HEK293 (cell line): ENCODE results near the gene SERP1.

ENCODE experiments used
- CTCF ChIA-PET: fragments of 350-600 bp; formaldehyde crosslinking; extraction: SDS; loops from one replicate; lab custom pipeline; 2021; ENCODE audit warnings: antibody characterized with exemption; lab: Yijun Ruan, JAX
- POLR2A ChIA-PET: fragments of 300-600 bp; formaldehyde crosslinking; extraction: SDS; loops from one replicate; lab custom pipeline; 2020; ENCODE audit warnings: antibody characterized with exemption, inconsistent platforms; lab: Yijun Ruan, JAX
- H3K27ac ChIP-seq: fragments of 200-500 bp; sonication (Bioruptor generic); 2 replicates; pipeline ENCODE4 v1.5.1; 2014; ENCODE audit warnings: low read depth, low read length, control low read depth, inconsistent platforms; ENCODE audit errors: extremely low read depth
- H3K36me3 ChIP-seq, 2 experiments: fragments of 200-500 bp in 1 of 2; sonication (Bioruptor generic) in 1 of 2; 1 replicate in 1 of 2; 2 replicates in 1 of 2; pipeline ENCODE4 v1.5.1; 2014 to 2017; ENCODE audit warnings: inconsistent platforms in 2 of 2, low read length in 2 of 2; ENCODE audit not compliant: control insufficient read depth in 2 of 2, insufficient read depth in 1 of 2
- H3K4me1 ChIP-seq: fragments of 200-500 bp; sonication (Bioruptor generic); 2 replicates; pipeline ENCODE4 v1.5.1; 2014; ENCODE audit warnings: mild to moderate bottlenecking, low read length, inconsistent platforms; ENCODE audit not compliant: control insufficient read depth, insufficient read depth
- H3K4me3 ChIP-seq: 2 replicates; pipeline ENCODE4 v1.5.1; 2011; ENCODE audit warnings: low read depth, mild to moderate bottlenecking, control low read depth, low read length, moderate library complexity
- H3K9me3 ChIP-seq: fragments of 200-500 bp; sonication (Bioruptor generic); 2 replicates; pipeline ENCODE4 v1.5.1; 2014; ENCODE audit warnings: low read depth, low read length, inconsistent platforms; ENCODE audit not compliant: control insufficient read depth, insufficient read depth
- HIC1 ChIP-seq: fragments of 450-650 bp; formaldehyde crosslinking; IDR thresholded peaks from 2 replicates; pipeline ENCODE4 v1.5.1; 2016; ENCODE audit warnings: missing biosample characterization, missing genetic modification characterization
- HOXD13 ChIP-seq: sonication (generic); formaldehyde crosslinking; IDR thresholded peaks from 2 replicates; pipeline ENCODE4 v1.8.0; 2022; ENCODE audit warnings: missing genetic modification reagents, borderline replicate concordance
- MYNN ChIP-seq: fragments of 450-650 bp; formaldehyde crosslinking; IDR thresholded peaks from 2 replicates; pipeline ENCODE4 v1.5.1; 2016; ENCODE audit warnings: missing biosample characterization, missing genetic modification characterization, borderline replicate concordance
- OSR2 ChIP-seq: fragments of 450-650 bp; formaldehyde crosslinking; IDR thresholded peaks from 2 replicates; pipeline ENCODE4 v1.5.1; 2016; ENCODE audit warnings: missing biosample characterization, missing genetic modification characterization
- RBAK ChIP-seq: fragments of 450-650 bp; formaldehyde crosslinking; IDR thresholded peaks from 2 replicates; pipeline ENCODE4 v1.5.1; 2016; ENCODE audit warnings: missing biosample characterization, missing genetic modification characterization
- SP3 ChIP-seq: fragments of 450-650 bp; formaldehyde crosslinking; IDR thresholded peaks from 2 replicates; pipeline ENCODE4 v1.5.1; 2016; ENCODE audit warnings: missing biosample characterization, missing genetic modification characterization
- YY2 ChIP-seq: fragments of 450-650 bp; formaldehyde crosslinking; IDR thresholded peaks from 2 replicates; pipeline ENCODE4 v1.5.1; 2016; ENCODE audit warnings: missing biosample characterization, missing genetic modification characterization
- ZBTB1 ChIP-seq: fragments of 450-650 bp; formaldehyde crosslinking; IDR thresholded peaks from 2 replicates; pipeline ENCODE4 v1.5.1; 2016; ENCODE audit warnings: missing biosample characterization, missing genetic modification characterization
- ZBTB26 ChIP-seq: fragments of 450-650 bp; formaldehyde crosslinking; optimal IDR thresholded peaks from 2 replicates; pipeline ENCODE3; 2016; ENCODE audit warnings: missing biosample characterization, mild to moderate bottlenecking, missing genetic modification characterization
- ZFP3 ChIP-seq: fragments of 450-650 bp; formaldehyde crosslinking; IDR thresholded peaks from 2 replicates; pipeline ENCODE4 v1.5.1; 2016; ENCODE audit warnings: low read depth, missing biosample characterization, missing genetic modification characterization
- ZFP69B ChIP-seq: fragments of 450-650 bp; formaldehyde crosslinking; IDR thresholded peaks from 2 replicates; pipeline ENCODE4 v1.5.1; 2016; ENCODE audit warnings: missing biosample characterization, missing genetic modification characterization
- ZNF174 ChIP-seq: fragments of 450-650 bp; formaldehyde crosslinking; IDR thresholded peaks from 2 replicates; pipeline ENCODE4 v1.5.0; 2017; ENCODE audit warnings: missing biosample characterization, mild to moderate bottlenecking, missing genetic modification characterization
- ZNF24 ChIP-seq: fragments of 450-650 bp; formaldehyde crosslinking; IDR thresholded peaks from 2 replicates; pipeline ENCODE4 v1.5.1; 2016; ENCODE audit warnings: missing biosample characterization, missing genetic modification characterization
- ZNF266 ChIP-seq: fragments of 450-650 bp; formaldehyde crosslinking; IDR thresholded peaks from 2 replicates; pipeline ENCODE4 v1.5.1; 2016; ENCODE audit warnings: missing biosample characterization, missing genetic modification characterization, low read depth
- ZNF362 ChIP-seq: fragments of 450-650 bp; formaldehyde crosslinking; IDR thresholded peaks from 2 replicates; pipeline ENCODE4 v1.5.1; 2016; ENCODE audit warnings: missing biosample characterization, missing genetic modification characterization
- ZNF394 ChIP-seq: fragments of 450-650 bp; formaldehyde crosslinking; IDR thresholded peaks from 2 replicates; pipeline ENCODE4 v1.5.1; 2016; ENCODE audit warnings: missing biosample characterization, missing genetic modification characterization, mild to moderate bottlenecking, moderate library complexity, borderline replicate concordance
- ZNF423 ChIP-seq: fragments of 450-650 bp; formaldehyde crosslinking; IDR thresholded peaks from 2 replicates; pipeline ENCODE4 v1.5.1; 2016; ENCODE audit warnings: missing biosample characterization, missing genetic modification characterization
- ZNF48 ChIP-seq: fragments of 450-650 bp; formaldehyde crosslinking; IDR thresholded peaks from 2 replicates; pipeline ENCODE4 v1.5.1; 2016; ENCODE audit warnings: missing biosample characterization, missing genetic modification characterization
- ZNF514 ChIP-seq: fragments of 450-650 bp; formaldehyde crosslinking; IDR thresholded peaks from 2 replicates; pipeline ENCODE4 v1.5.1; 2016; ENCODE audit warnings: missing biosample characterization, missing genetic modification characterization
- ZNF664 ChIP-seq: fragments of 450-650 bp; formaldehyde crosslinking; IDR thresholded peaks from 2 replicates; pipeline ENCODE4 v1.5.1; 2016; ENCODE audit warnings: missing biosample characterization, missing genetic modification characterization
- TF ChIP-seq, protein P1 (sequence below): fragments of 450-650 bp; IDR thresholded peaks from 2 replicates; pipeline ENCODE4 v1.5.1; 2018; ENCODE audit warnings: missing biosample characterization, mild to moderate bottlenecking, missing genetic modification characterization
- TF ChIP-seq, protein P2 (sequence below): IDR thresholded peaks from 2 replicates; pipeline ENCODE4 v1.6.1; 2011; ENCODE audit warnings: mild to moderate bottlenecking, low read depth, low read length, borderline replicate concordance
- TF ChIP-seq, protein P3 (sequence below): fragments of 450-650 bp; formaldehyde crosslinking; IDR thresholded peaks from 2 replicates; pipeline ENCODE4 v1.5.1; 2016; ENCODE audit warnings: missing biosample characterization, missing genetic modification characterization
- TF ChIP-seq, protein P4 (sequence below): fragments of 450-650 bp; formaldehyde crosslinking; IDR thresholded peaks from 2 replicates; pipeline ENCODE4 v1.5.1; 2017; ENCODE audit warnings: missing biosample characterization, missing genetic modification characterization
- TF ChIP-seq, protein P5 (sequence below): sonication (generic); formaldehyde crosslinking; IDR thresholded peaks from 2 replicates; pipeline ENCODE4 v1.8.1; 2022; ENCODE audit warnings: mild to moderate bottlenecking, moderate library complexity, missing genetic modification reagents

SERP1 gene

DNA sequence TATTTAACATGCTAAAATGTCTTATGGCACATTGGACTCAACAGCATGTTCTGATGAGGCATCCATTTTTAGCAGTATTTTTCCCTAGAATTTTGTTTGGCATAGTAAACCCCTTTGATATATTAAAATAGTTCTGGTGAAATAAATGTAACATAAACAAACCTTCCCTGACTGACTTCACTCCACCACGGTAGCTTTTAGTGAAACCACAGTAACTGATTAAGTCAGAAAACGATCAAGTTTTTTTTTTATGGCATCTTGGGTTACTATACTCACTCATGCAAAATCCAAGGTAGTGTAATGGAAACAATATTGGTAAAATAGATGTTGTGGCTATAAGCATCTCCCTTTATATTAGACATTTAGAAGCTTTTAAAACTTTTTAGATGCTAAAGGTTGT, 2.8 kb downstream of the SERP1 start:
- POLR2A ChIA-PET, result interaction anchor here (1.1 kb wide), 1 partner anchor 59 kb away, joined by 6 read pairs; the partner anchor contains the start of gene SELENOT
- Histone ChIP-seq H3K27ac (no peak overlapping the region), H3K36me3 (peaks cover 0 to 35% of the 10 kb centered on the region in 2 experiments; a peak in 1 of 3 replicates), H3K9me3 (no peaks in the 10 kb centered on the region), H3K4me3 (no peak overlapping the region), H3K4me1 (peaks cover 14% of the 10 kb centered on the region; the same call in 1 of the 2 replicates)
- CTCF ChIA-PET, result interaction anchor here (0.7 to 1.6 kb wide), 2 partner anchors 15 to 391 kb away, joined by 3 read pairs; no protein-coding TSS in a partner anchor
- TF ChIP-seq, protein P1, sequence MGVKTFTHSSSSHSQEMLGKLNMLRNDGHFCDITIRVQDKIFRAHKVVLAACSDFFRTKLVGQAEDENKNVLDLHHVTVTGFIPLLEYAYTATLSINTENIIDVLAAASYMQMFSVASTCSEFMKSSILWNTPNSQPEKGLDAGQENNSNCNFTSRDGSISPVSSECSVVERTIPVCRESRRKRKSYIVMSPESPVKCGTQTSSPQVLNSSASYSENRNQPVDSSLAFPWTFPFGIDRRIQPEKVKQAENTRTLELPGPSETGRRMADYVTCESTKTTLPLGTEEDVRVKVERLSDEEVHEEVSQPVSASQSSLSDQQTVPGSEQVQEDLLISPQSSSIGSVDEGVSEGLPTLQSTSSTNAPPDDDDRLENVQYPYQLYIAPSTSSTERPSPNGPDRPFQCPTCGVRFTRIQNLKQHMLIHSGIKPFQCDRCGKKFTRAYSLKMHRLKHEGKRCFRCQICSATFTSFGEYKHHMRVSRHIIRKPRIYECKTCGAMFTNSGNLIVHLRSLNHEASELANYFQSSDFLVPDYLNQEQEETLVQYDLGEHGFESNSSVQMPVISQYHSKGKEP (tag by site-specific recombination), result no peak
- TF ChIP-seq, protein P2, sequence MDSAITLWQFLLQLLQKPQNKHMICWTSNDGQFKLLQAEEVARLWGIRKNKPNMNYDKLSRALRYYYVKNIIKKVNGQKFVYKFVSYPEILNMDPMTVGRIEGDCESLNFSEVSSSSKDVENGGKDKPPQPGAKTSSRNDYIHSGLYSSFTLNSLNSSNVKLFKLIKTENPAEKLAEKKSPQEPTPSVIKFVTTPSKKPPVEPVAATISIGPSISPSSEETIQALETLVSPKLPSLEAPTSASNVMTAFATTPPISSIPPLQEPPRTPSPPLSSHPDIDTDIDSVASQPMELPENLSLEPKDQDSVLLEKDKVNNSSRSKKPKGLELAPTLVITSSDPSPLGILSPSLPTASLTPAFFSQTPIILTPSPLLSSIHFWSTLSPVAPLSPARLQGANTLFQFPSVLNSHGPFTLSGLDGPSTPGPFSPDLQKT, result no peak
- no peak for TF ChIP-seq ZFP69B (tag by site-specific recombination)
- TF ChIP-seq HOXD13 (CRISPR knock-in tag), result no peak
- TF ChIP-seq ZNF48, result no peak
- TF ChIP-seq, protein P3, sequence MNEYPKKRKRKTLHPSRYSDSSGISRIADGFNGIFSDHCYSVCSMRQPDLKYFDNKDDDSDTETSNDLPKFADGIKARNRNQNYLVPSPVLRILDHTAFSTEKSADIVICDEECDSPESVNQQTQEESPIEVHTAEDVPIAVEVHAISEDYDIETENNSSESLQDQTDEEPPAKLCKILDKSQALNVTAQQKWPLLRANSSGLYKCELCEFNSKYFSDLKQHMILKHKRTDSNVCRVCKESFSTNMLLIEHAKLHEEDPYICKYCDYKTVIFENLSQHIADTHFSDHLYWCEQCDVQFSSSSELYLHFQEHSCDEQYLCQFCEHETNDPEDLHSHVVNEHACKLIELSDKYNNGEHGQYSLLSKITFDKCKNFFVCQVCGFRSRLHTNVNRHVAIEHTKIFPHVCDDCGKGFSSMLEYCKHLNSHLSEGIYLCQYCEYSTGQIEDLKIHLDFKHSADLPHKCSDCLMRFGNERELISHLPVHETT (tag by site-specific recombination), result no peak
- TF ChIP-seq HIC1, result no peak
- TF ChIP-seq, protein P4, sequence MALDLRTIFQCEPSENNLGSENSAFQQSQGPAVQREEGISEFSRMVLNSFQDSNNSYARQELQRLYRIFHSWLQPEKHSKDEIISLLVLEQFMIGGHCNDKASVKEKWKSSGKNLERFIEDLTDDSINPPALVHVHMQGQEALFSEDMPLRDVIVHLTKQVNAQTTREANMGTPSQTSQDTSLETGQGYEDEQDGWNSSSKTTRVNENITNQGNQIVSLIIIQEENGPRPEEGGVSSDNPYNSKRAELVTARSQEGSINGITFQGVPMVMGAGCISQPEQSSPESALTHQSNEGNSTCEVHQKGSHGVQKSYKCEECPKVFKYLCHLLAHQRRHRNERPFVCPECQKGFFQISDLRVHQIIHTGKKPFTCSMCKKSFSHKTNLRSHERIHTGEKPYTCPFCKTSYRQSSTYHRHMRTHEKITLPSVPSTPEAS (tag by site-specific recombination), result no peak
- TF ChIP-seq ZNF514, result no peak
- no peak for TF ChIP-seq ZNF266 (tag by site-specific recombination)
- no peak for TF ChIP-seq YY2 (tag by site-specific recombination)
- no peak for TF ChIP-seq ZBTB1
- no peak for TF ChIP-seq ZNF664 (tag by site-specific recombination)
- no peak for TF ChIP-seq MYNN (tag by site-specific recombination)
- no peak for TF ChIP-seq ZFP3 (tag by site-specific recombination)
- no peak for TF ChIP-seq ZNF423 (tag by site-specific recombination)

- no peak overlapping the region for H3K4me3 ChIP-seq
- ChIA-PET POLR2A (no interaction called here), CTCF (interaction anchor here (0.6 to 1.6 kb wide), 4 partner anchors 15 to 638 kb away, joined by 3 read pairs; no protein-coding TSS in a partner anchor)
- TF ChIP-seq ZNF394, result no peak
- no peak for TF ChIP-seq ZNF174
- TF ChIP-seq ZNF24 (tag by site-specific recombination), result no peak
- TF ChIP-seq, protein P5, sequence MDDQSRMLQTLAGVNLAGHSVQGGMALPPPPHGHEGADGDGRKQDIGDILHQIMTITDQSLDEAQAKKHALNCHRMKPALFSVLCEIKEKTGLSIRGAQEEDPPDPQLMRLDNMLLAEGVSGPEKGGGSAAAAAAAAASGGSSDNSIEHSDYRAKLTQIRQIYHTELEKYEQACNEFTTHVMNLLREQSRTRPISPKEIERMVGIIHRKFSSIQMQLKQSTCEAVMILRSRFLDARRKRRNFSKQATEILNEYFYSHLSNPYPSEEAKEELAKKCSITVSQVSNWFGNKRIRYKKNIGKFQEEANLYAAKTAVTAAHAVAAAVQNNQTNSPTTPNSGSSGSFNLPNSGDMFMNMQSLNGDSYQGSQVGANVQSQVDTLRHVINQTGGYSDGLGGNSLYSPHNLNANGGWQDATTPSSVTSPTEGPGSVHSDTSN (CRISPR knock-in tag), result no peak
- TF ChIP-seq ZNF362 (tag by site-specific recombination), result no peak
- TF ChIP-seq OSR2 (tag by site-specific recombination), result no peak
- TF ChIP-seq RBAK (tag by site-specific recombination), result no peak
- TF ChIP-seq ZBTB26 (tag by site-specific recombination), result no peak
- no peak for TF ChIP-seq SP3
- TF ChIP-seq MYNN (tag by site-specific recombination), result no peak
These were observed 3.2 kb downstream of the SERP1 start for GRCh38 chr3:150543128-150543527.

More at GRCh38 chr3:150543128-150543527, 3.2 kb downstream of the SERP1 start:
- Histone ChIP-seq H3K27ac (no peak overlapping the region), H3K36me3 (peaks cover 0 to 35% of the 10 kb centered on the region in 2 experiments; a peak in 1 of 3 replicates), H3K9me3 (no peaks in the 10 kb centered on the region), H3K4me1 (peaks cover 14% of the 10 kb centered on the region; the same call in 1 of the 2 replicates)
